Measurements from ENCODE around the gene SENP5.

GRCh38 chr3:196962930-196963630 is 95.4 kb downstream of the SENP5 start:
- no peak for TF ChIP-seq CTCF (IDR thresholded peaks at IDR 0.05; ENCODE audit: control extremely low read depth in 1 of 3, insufficient read depth in 1 of 3, low read depth in 1 of 3, low read length in 3 of 3)
- TF ChIP-seq ATF3 (IDR thresholded peaks at IDR 0.05; ENCODE audit: insufficient read depth, low read depth, low read length), result no peak
- no peak for TF ChIP-seq PHF8 (conservative IDR thresholded peaks at IDR 0.05; ENCODE audit: low read depth, low read length)
- no peak for TF ChIP-seq GABPA (IDR thresholded peaks at IDR 0.05; ENCODE audit: borderline replicate concordance, insufficient read depth, low read length)
- TF ChIP-seq CHD2 (IDR thresholded peaks at IDR 0.05; ENCODE audit: low read length), result no peak
- TF ChIP-seq RNF2 (IDR thresholded peaks at IDR 0.05; ENCODE audit: borderline replicate concordance, low read depth, low read length, missing control alignments, poor library complexity, severe bottlenecking), result no peak
- TF ChIP-seq EZH2 (IDR thresholded peaks at IDR 0.05; ENCODE audit: low read depth, low read length, severe bottlenecking), result no peak
- TF ChIP-seq MAFK (IDR thresholded peaks at IDR 0.05; ENCODE audit: low read depth, low read length), result no peak
- TF ChIP-seq ZNF274 (IDR thresholded peaks at IDR 0.05; ENCODE audit: borderline replicate concordance, extremely low read depth, low read length), result no peak
- no peak for TF ChIP-seq JUND (IDR thresholded peaks at IDR 0.05; ENCODE audit: low read length)
- TF ChIP-seq POLR2A (IDR thresholded peaks at IDR 0.05; ENCODE audit: control extremely low read depth in 1 of 2, low read depth in 2 of 2, low read length in 2 of 2), result no peak
- TF ChIP-seq SP2 (IDR thresholded peaks at IDR 0.05; ENCODE audit: low read length), result no peak
